Lung (tissue), 12 donors: ENCODE data around the gene ACP5. TPM values are rescaled to one million over a fixed set of nuclear protein-coding genes. Genes with fewer than 3 reads are reported as not detected.

Experiments used
- ATAC-seq: fragments of 200-7000 bp; cut with Tn5 transposase; one replicate; pipeline ENCODE4 v1.9.1; 2020; ENCODE audit warnings: moderate number of reproducible peaks; ENCODE audit not compliant: insufficient read depth, low FRiP score
- DNase-seq, 3 donors: peaks; one replicate each; pipeline ENCODE4 v3.0.0-alpha.2; 2013 to 2017
- H3K27ac ChIP-seq, 2 donors: one replicate each; pipeline ENCODE4 v1.5.1; 2013; ENCODE audit warnings: mild to moderate bottlenecking in 2 of 2, moderate library complexity in 2 of 2, control low read depth in 1 of 2, inconsistent platforms in 1 of 2, low read depth in 1 of 2, low read length in 1 of 2
- H3K27me3 ChIP-seq, 3 donors: one replicate each; pipeline ENCODE4 v1.5.1; 2013; ENCODE audit warnings: low read length in 2 of 3; ENCODE audit not compliant: control insufficient read depth in 3 of 3, insufficient read depth in 3 of 3
- H3K36me3 ChIP-seq, 4 donors: one replicate each; pipeline ENCODE4 v1.5.1; 2013; ENCODE audit warnings: low read length in 4 of 4, mild to moderate bottlenecking in 1 of 4, moderate library complexity in 1 of 4; ENCODE audit not compliant: control insufficient read depth in 4 of 4, insufficient read depth in 4 of 4
- H3K4me1 ChIP-seq, 5 donors: one replicate each; pipeline ENCODE4 v1.5.1; 2013; ENCODE audit warnings: low read length in 5 of 5, mild to moderate bottlenecking in 2 of 5, moderate library complexity in 1 of 5; ENCODE audit not compliant: control insufficient read depth in 5 of 5, insufficient read depth in 5 of 5
- H3K4me3 ChIP-seq: one replicate; pipeline ENCODE4 v1.5.1; 2013; ENCODE audit warnings: mild to moderate bottlenecking, control low read depth, moderate library complexity
- H3K9ac ChIP-seq, 2 donors: one replicate each; pipeline ENCODE4 v1.5.1; 2013; ENCODE audit warnings: low read length in 2 of 2, control low read depth in 1 of 2; ENCODE audit not compliant: insufficient read depth in 1 of 2
- H3K9me3 ChIP-seq, 4 donors: one replicate each; pipeline ENCODE4 v1.5.1; 2013; ENCODE audit warnings: low read length in 3 of 4, mild to moderate bottlenecking in 1 of 4, moderate library complexity in 1 of 4; ENCODE audit not compliant: control insufficient read depth in 4 of 4, insufficient read depth in 3 of 4
- WGBS, 2 donors: extraction: QIAGEN DNeasy Blood & Tissue Kit; methylation state at CpG; one replicate each; pipeline ENCODE4 v1.1.7; 2013; 5-methylcytosine and 5-hydroxymethylcytosine counted together
- polyA plus RNA-seq, 2 donors: library from polyadenylated mRNA; stranded (reverse); fragments of 200-250 nt; gene quantifications; one replicate each; pipeline ENCODE4 v1.2.1, GENCODE V29; 2013
- total RNA-seq, 2 donors: library from RNA; depleted of rRNA in 1 of 2; stranded (reverse); fragments of >200 nt in 1 of 2; gene quantifications; one replicate each; pipeline ENCODE4 v1.2.1, GENCODE V29; 2014 to 2021
- TF ChIP-seq, protein P1 (sequence below): IDR thresholded peaks from 2 replicates; pipeline ENCODE4 v1.5.1; 2012; ENCODE audit warnings: mild to moderate bottlenecking; ENCODE audit errors: control extremely low read depth, extremely low read depth
- donor health status: control.
- donor health status: control.
- donor health status: Bipolar disorder and iron deficiency.
- donor health status: healthy.
- donor health status: DM: yes; HTN: yes; CAD: no.

ACP5 gene
- total and polyA plus RNA-seq, 4 donors = 22.5 to 301 (median 140) TPM

- no peak overlapping the region for H3K4me3 ChIP-seq
- TF ChIP-seq, protein P1, sequence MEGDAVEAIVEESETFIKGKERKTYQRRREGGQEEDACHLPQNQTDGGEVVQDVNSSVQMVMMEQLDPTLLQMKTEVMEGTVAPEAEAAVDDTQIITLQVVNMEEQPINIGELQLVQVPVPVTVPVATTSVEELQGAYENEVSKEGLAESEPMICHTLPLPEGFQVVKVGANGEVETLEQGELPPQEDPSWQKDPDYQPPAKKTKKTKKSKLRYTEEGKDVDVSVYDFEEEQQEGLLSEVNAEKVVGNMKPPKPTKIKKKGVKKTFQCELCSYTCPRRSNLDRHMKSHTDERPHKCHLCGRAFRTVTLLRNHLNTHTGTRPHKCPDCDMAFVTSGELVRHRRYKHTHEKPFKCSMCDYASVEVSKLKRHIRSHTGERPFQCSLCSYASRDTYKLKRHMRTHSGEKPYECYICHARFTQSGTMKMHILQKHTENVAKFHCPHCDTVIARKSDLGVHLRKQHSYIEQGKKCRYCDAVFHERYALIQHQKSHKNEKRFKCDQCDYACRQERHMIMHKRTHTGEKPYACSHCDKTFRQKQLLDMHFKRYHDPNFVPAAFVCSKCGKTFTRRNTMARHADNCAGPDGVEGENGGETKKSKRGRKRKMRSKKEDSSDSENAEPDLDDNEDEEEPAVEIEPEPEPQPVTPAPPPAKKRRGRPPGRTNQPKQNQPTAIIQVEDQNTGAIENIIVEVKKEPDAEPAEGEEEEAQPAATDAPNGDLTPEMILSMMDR = no peak
- H3K4me1 ChIP-seq = no peaks in the 10 kb centered on the region
- H3K9me3 ChIP-seq = no peaks in the 10 kb centered on the region
- 92 to 94% methylated on average over 24 of the region's 24 CpGs for WGBS, 2 donors
- DNase-seq = no peak
- H3K27me3 ChIP-seq = no peaks in the 10 kb centered on the region
- no peak overlapping the region for H3K27ac ChIP-seq
- ATAC-seq = no peak
- peaks cover 0 to 28% (median 10%) of the 10 kb centered on the region in 4 donors for H3K36me3 ChIP-seq
- H3K9ac ChIP-seq = no peak overlapping the region
These were observed 28.0 kb downstream of the ACP5 start for GRCh38 chr19:11549386-11549953.

DNA sequence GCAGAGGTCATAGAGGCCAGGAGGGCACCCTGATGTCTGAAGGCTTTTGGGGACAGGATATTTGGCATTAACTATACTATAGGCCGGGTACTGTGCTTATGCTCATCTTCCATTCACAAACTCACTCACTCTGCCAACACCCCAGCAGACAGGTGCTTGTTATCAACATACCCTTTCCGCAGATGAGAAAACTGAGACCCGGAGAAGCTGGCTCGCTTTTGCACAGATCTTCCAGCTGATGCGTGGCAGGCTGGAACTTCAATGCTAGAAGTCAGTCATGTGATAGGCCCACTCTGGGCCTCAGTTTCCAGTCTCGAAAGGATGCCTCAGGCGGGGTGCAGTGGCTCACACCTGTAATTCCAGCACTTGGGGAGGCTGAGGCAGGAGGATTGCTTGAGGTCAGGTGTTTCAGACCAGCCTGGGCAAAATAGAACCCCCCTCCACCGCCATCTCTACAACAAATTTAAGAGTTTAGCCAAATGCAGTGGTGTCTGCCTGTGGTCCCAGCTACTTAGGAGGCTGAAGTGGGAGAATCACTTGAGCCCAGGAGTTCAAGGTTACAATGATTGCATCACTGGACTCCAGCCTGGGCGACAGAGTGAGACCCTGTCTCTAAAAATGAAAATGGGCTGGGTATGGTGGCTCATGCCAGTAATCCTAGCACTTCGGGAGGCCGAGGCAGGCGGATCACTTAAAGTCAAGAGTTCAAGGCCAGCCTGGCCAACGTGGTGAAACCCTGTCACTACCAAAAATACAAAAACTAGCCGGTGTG lies 29.3 kb downstream of the ACP5 start:
- H3K27me3 ChIP-seq = no peaks in the 10 kb centered on the region
- WGBS, 2 donors = 90 to 93% methylated on average over 14 of the region's 14 CpGs
- no peak overlapping the region for H3K4me3 ChIP-seq
- TF ChIP-seq, protein P1 = no peak
- no peak overlapping the region for H3K9ac ChIP-seq
- H3K36me3 ChIP-seq = peaks cover 0 to 14% (median 6%) of the 10 kb centered on the region in 4 donors
- no peaks in the 10 kb centered on the region for H3K9me3 ChIP-seq
- H3K27ac ChIP-seq = no peak overlapping the region
- ATAC-seq (no peak), DNase-seq (no peak)
- H3K4me1 ChIP-seq = no peaks in the 10 kb centered on the region

DNA sequence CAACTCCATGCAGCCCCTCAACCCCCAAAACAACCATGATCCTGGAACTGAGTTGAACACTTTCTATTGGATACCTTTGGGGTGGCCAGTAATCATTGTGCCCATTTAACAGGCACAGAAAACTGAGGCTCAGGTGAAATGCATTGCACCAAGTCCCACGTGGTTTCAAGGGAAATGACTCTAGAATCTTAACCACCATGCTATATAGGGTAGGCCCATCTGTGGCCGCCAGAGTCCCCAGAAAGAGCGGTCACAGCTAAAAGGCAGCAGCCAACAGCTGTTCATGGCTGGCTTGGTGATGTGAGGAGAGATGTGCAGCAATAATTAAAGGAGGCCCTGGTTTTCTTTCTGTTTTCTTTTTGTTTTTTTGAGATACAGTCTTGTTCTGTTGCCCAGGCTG lies 36.2 kb downstream of the ACP5 start:
- Histone ChIP-seq H3K9ac (no peak overlapping the region), H3K27me3 (peaks cover 0 to 8% (median 6%) of the 10 kb centered on the region in 3 donors), H3K4me3 (no peak overlapping the region), H3K4me1 (peaks cover 0 to 9% (median under 1%) of the 10 kb centered on the region in 5 donors), H3K9me3 (no peaks in the 10 kb centered on the region), H3K36me3 (no peaks in the 10 kb centered on the region), H3K27ac (no peak overlapping the region)
- no peak for DNase-seq
- ATAC-seq = no peak
- TF ChIP-seq, protein P1 = no peak
- 66 to 72% methylated on average over 3 of the region's 3 CpGs for WGBS, 2 donors
